IMR-90 (cell line): ENCODE data around the gene PTMS.

Experiments
- BHLHE40 ChIP-seq: fragments of 150-350 bp; IDR thresholded peaks from 2 replicates; pipeline ENCODE4 v1.6.1; 2016; ENCODE audit warnings: mild to moderate bottlenecking, low read depth, low read length
- CEBPB ChIP-seq: IDR thresholded peaks from 2 replicates; pipeline ENCODE4 v1.6.1; 2012; ENCODE audit warnings: low read depth, low read length, improper control_type of control experiment
- CHD1 ChIP-seq: IDR thresholded peaks from 2 replicates; pipeline ENCODE4 v1.6.1; 2012; ENCODE audit warnings: low read depth, low read length, improper control_type of control experiment
- MAFK ChIP-seq: IDR thresholded peaks from 2 replicates; pipeline ENCODE4 v1.6.1; 2012; ENCODE audit warnings: low read depth, low read length, improper control_type of control experiment
- MXI1 ChIP-seq: IDR thresholded peaks from 2 replicates; pipeline ENCODE4 v1.6.1; 2012; ENCODE audit warnings: low read depth, mild to moderate bottlenecking, low read length, moderate library complexity, borderline replicate concordance
- NFE2L2 ChIP-seq: fragments of 150-350 bp; IDR thresholded peaks from 2 replicates; pipeline ENCODE4 v1.6.1; 2016; ENCODE audit warnings: low read depth, mild to moderate bottlenecking, low read length
- POLR2A ChIP-seq: IDR thresholded peaks from 2 replicates; pipeline ENCODE4 v1.6.1; 2012; ENCODE audit warnings: mild to moderate bottlenecking, low read depth, low read length
- RAD21 ChIP-seq: IDR thresholded peaks from 2 replicates; pipeline ENCODE4 v1.6.1; 2012; ENCODE audit warnings: low read length, improper control_type of control experiment
- RCOR1 ChIP-seq: IDR thresholded peaks from 2 replicates; pipeline ENCODE4 v1.6.1; 2012; ENCODE audit warnings: mild to moderate bottlenecking, low read length, improper control_type of control experiment; ENCODE audit not compliant: insufficient replicate concordance
- RFX5 ChIP-seq: IDR thresholded peaks from 2 replicates; pipeline ENCODE4 v1.8.0; 2012; ENCODE audit warnings: low read depth, mild to moderate bottlenecking, low read length, moderate library complexity
- SMC3 ChIP-seq: fragments of 150-350 bp; IDR thresholded peaks from 2 replicates; pipeline ENCODE4 v1.6.1; 2016; ENCODE audit warnings: low read depth, mild to moderate bottlenecking, antibody characterized with exemption, low read length, moderate library complexity
- TF ChIP-seq, protein P1 (sequence below): conservative IDR thresholded peaks from 2 replicates; pipeline ENCODE4 v1.5.1; 2012; ENCODE audit warnings: mild to moderate bottlenecking, low read depth, low read length, improper control_type of control experiment
- TF ChIP-seq, protein P2 (sequence below): fragments of 150-350 bp; IDR thresholded peaks from 2 replicates; pipeline ENCODE4 v1.6.1; 2016; ENCODE audit warnings: low read depth, mild to moderate bottlenecking, low read length, moderate library complexity, borderline replicate concordance
- TF ChIP-seq, protein P3 (sequence below): fragments of 150-350 bp; IDR thresholded peaks from 2 replicates; pipeline ENCODE4 v1.6.1; 2017; ENCODE audit warnings: mild to moderate bottlenecking, antibody characterized with exemption, low read length, low read depth

DNA sequence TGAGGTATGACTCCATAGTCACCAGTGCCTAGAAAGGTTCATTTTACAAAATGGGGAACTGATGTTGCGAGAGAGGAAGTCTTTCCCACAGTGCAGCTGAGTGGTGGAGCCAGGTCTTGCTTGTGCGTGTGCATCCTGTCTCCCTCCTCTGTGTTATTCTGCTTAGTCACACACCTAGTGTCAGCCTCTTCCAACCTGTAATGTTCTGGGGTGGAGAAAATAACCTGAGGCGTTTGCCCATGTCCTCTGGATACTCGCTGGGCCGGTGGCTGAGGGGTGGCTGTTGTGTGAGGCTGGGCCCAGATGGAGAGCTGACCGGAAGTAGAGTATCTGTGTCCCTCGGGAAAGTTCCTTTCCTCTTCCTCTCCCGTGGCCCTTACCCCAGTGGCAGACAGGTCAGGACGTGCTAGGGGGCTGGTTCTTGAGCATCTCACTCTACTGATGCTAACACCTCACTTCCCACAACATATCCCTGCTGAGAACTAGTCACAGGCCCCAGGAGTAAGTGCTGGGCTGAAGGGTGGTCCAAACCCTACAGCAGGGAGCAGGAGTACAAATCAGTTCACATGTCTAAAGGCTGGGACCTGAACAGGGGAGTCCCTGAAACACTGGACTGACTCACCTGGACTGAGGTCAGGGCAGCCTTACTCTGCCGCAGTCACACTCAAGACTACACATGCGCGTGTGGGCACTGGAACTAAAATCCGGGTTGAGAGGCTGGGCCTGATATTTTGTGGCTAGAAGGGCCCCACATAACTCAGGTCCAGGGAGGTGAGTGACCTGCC lies 20.2 kb upstream of the PTMS start:
- TF ChIP-seq POLR2A (no peak), BHLHE40 (no peak), RAD21 (no peak), RFX5 (no peak), RCOR1 (no peak), NFE2L2 (no peak), CEBPB (no peak), CHD1 (no peak), MAFK (no peak), SMC3 (no peak), MXI1 (no peak)
- TF ChIP-seq, protein P1, sequence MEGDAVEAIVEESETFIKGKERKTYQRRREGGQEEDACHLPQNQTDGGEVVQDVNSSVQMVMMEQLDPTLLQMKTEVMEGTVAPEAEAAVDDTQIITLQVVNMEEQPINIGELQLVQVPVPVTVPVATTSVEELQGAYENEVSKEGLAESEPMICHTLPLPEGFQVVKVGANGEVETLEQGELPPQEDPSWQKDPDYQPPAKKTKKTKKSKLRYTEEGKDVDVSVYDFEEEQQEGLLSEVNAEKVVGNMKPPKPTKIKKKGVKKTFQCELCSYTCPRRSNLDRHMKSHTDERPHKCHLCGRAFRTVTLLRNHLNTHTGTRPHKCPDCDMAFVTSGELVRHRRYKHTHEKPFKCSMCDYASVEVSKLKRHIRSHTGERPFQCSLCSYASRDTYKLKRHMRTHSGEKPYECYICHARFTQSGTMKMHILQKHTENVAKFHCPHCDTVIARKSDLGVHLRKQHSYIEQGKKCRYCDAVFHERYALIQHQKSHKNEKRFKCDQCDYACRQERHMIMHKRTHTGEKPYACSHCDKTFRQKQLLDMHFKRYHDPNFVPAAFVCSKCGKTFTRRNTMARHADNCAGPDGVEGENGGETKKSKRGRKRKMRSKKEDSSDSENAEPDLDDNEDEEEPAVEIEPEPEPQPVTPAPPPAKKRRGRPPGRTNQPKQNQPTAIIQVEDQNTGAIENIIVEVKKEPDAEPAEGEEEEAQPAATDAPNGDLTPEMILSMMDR: no peak
- TF ChIP-seq, protein P2, sequence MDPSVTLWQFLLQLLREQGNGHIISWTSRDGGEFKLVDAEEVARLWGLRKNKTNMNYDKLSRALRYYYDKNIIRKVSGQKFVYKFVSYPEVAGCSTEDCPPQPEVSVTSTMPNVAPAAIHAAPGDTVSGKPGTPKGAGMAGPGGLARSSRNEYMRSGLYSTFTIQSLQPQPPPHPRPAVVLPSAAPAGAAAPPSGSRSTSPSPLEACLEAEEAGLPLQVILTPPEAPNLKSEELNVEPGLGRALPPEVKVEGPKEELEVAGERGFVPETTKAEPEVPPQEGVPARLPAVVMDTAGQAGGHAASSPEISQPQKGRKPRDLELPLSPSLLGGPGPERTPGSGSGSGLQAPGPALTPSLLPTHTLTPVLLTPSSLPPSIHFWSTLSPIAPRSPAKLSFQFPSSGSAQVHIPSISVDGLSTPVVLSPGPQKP: no peak
- TF ChIP-seq, protein P3, sequence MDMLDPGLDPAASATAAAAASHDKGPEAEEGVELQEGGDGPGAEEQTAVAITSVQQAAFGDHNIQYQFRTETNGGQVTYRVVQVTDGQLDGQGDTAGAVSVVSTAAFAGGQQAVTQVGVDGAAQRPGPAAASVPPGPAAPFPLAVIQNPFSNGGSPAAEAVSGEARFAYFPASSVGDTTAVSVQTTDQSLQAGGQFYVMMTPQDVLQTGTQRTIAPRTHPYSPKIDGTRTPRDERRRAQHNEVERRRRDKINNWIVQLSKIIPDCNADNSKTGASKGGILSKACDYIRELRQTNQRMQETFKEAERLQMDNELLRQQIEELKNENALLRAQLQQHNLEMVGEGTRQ: no peak
